Endometrium (tissue), 2 donors: ENCODE measurements around the gene MCU.

ENCODE experiments used
- FAIRE-seq: peaks from 2 replicates; lab custom pipeline; 2012; peaks lifted over from hg19 to GRCh38; lab: Jason Lieb, UNC
- donor health status: control.
- donor health status: control.

Gene MCU

GRCh38 chr10:72846238-72846637 is 154.3 kb downstream of the MCU start:
- FAIRE-seq: no peak

GRCh38 chr10:72847681-72848080 is 155.7 kb downstream of the MCU start:
- no peak for FAIRE-seq

GRCh38 chr10:72850861-72851260 is 158.9 kb downstream of the MCU start:
- no peak for FAIRE-seq

GRCh38 chr10:72851509-72851908 is 159.6 kb downstream of the MCU start:
- FAIRE-seq: no peak

GRCh38 chr10:72852508-72852907 is 160.6 kb downstream of the MCU start:
- no peak for FAIRE-seq

- no peak for FAIRE-seq
Measured at GRCh38 chr10:72855129-72855528, 163.2 kb downstream of the MCU start.

- FAIRE-seq: no peak
Measured at GRCh38 chr10:72855790-72856189, 163.8 kb downstream of the MCU start.

GRCh38 chr10:72858067-72858466 is 166.1 kb downstream of the MCU start:
- FAIRE-seq: no peak

GRCh38 chr10:72862957-72863356 is 171.0 kb downstream of the MCU start:
- no peak for FAIRE-seq

- FAIRE-seq: peak; percentile 79
Measured at GRCh38 chr10:72875250-72876055, 183.5 kb downstream of the MCU start.

GRCh38 chr10:72879245-72879644 is 187.3 kb downstream of the MCU start:
- FAIRE-seq: no peak

GRCh38 chr10:72881291-72881690 is 189.3 kb downstream of the MCU start:
- no peak for FAIRE-seq

- FAIRE-seq: no peak
Measured at GRCh38 chr10:72883861-72884260, 191.9 kb downstream of the MCU start.

- no peak for FAIRE-seq
Measured at GRCh38 chr10:72885953-72886352, 194.0 kb downstream of the MCU start.

GRCh38 chr10:72886621-72887020 is 194.7 kb downstream of the MCU start:
- no peak for FAIRE-seq

- FAIRE-seq: no peak
Measured at GRCh38 chr10:72887043-72887442, 195.1 kb downstream of the MCU start.

- no peak for FAIRE-seq
Measured at GRCh38 chr10:72888151-72888638, 196.3 kb downstream of the MCU start.

- FAIRE-seq: no peak
Measured at GRCh38 chr10:72889391-72889831, 197.5 kb downstream of the MCU start.

- no peak for FAIRE-seq
Measured at GRCh38 chr10:72890086-72890485, 198.1 kb downstream of the MCU start.

GRCh38 chr10:72893136-72893798 is 201.3 kb downstream of the MCU start, which contains the start of gene OIT3:
Gene OIT3, plus strand, starts transcription at chr10:72893739. Its CDS starts 60 bp downstream, at chr10:72893799.
- no peak for FAIRE-seq

GRCh38 chr10:72895236-72895850 is 203.4 kb downstream of the MCU start:
- no peak for FAIRE-seq

- no peak for FAIRE-seq
Measured at GRCh38 chr10:72898616-72899015, 206.7 kb downstream of the MCU start.

GRCh38 chr10:72899545-72899944 is 207.6 kb downstream of the MCU start:
- FAIRE-seq: no peak
